GM21526 (cell line): Measurements from ENCODE around the gene DLGAP1.

Source experiments
- ATAC-seq: cut with Tn5 transposase; IDR thresholded peaks from one replicate; pipeline ENCODE4 v1.9.1; 2021; ENCODE audit warnings: moderate library complexity; ENCODE audit not compliant: unreplicated experiment, low FRiP score

The DLGAP1 gene

GRCh38 chr18:3753106-3753505 is 702.0 kb downstream of the DLGAP1 start:
- ATAC-seq: no peak

- ATAC-seq: no peak
These were observed 707.0 kb downstream of the DLGAP1 start for GRCh38 chr18:3748086-3748485.

DNA sequence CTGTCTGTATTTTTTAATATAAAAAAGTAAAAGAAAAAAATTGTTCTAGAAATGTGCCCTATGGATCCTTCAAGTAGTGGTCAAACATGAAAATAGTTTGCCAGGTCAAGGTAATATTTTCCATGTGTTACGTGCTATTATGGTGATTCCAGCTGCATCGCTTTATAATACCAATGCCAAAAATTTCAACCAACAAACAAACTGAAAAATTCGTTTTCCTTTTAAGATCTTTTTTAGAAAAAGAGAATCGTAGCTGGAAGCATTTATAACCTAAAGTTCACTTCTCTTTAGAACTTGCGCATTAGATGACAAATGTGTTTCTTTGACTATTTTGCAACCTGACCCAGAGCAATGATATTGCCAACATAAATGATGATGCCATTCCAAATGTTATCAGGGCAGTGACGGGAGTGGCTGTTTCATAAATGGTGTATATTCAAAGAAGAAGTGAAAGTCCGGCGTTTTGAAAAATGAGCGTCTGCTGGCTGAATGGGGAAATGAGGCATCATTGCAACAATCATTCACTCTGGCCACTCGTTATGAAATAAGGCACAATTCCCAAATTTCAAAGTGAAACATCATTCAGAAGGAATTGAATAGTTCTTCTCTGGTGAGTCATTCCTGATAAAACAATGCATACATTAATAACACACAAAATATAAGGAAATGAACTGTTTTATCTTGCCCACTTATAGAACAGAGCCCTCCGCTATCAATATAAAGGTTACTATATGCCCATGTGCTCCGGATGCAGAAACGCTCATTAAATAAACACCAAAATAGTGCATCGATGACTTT is 707.7 kb downstream of the DLGAP1 start:
- ATAC-seq: no peak

GRCh38 chr18:3742541-3742940 is 712.6 kb downstream of the DLGAP1 start:
- no peak for ATAC-seq

DNA sequence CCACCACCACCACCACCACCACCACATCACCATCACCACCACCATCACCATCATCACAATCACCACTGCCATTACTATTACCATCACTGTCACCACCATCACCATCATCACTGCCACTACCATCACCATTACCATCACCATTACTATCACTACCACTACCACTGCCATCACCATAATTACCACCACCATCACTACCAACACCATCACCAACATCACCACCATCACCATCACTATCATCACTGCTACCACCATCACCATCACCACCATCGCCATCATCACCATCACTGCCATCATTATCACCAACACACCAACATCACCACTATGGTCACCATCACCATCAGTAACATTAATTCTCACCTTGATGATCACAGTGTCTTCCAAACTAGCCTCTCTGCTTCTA is 713.8 kb downstream of the DLGAP1 start:
- no peak for ATAC-seq

DNA sequence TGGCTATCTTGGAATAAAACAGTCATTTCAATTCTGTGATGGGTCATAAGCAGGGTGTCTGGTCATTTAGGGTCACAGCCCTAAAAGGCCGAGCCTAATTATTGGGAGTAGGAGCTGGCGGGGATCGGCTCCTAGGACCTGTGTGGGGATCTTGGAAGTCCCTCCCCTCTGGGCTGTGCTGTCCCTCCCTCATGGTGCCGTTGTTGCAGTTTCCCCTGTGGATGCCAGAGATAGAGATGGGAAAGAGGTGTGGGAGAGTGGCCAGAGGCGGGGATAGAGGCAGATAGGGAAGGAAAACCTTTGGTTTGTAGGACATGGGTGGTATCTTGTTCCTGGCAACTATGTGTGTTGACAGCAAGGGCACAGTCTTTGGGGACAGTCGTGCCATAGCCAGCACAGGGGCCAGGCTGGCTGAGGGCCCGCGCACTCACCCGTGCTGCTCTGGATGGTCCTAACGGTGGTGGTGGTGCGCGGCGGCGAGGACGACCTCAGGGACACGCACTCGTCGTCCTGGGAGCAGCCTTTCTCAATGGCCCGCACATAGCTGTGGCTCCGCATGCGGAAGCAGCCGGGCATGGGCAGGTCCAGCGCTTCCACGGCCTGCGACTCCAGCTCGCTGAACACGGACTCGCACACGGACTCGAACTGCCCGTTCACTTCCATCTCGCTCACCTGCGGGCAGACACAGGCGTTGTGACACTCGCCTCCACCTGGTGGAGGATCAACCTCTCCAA is 726.2 kb downstream of the DLGAP1 start:
- no peak for ATAC-seq

GRCh38 chr18:3727274-3727673 is 727.8 kb downstream of the DLGAP1 start:
- ATAC-seq: no peak

DNA sequence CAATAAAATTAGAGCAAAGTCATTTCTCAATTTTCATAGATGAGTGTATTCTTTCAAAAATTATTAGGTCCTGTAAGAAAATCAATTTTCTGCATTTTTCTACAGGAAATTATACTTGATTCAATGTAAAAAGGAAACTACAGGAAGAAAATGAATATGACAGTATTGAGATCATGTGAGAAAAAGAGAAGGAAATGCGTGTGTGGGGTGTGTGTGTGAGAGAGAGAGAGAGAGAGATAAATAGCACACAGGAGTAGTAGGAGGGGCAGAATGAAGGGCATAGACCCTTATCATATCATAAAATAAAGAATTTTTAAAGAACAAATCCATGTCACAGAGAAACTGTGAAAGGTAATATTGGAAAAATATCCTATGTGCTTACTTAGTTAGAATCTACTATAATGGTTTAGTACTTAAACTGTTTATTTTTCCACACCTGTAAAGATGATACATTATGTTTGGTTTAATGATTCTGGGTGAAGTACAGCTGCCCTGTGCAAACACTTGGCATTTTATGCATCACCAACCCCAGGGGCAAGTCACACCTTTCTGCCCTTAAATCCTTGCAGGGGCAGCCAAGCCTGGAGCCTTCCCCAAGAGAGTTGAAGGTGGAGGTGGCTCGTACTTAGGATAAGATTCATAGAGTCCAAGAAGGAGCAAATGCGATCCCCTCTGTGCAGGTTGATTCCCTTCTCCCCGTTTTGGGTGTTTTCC is 728.7 kb downstream of the DLGAP1 start:
- no peak for ATAC-seq

DNA sequence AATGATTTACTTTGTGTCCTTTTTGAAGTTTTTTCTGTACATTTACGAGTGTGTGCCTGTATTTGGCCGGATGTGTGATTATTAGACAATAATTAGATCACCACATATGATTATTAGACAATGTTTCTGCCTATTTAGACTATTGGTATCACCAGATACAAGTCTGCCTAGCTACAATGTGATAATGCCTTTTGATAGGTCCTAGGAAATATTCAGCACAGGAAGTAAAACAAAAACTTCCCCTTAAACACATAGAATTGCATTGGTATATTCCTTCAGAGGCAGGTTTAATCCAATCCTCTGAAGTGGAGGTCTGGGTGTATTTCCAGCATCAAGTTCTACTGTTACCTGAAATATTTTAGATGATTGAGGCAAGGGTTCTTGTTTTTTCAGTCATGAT is 730.0 kb downstream of the DLGAP1 start:
- ATAC-seq: no peak

DNA sequence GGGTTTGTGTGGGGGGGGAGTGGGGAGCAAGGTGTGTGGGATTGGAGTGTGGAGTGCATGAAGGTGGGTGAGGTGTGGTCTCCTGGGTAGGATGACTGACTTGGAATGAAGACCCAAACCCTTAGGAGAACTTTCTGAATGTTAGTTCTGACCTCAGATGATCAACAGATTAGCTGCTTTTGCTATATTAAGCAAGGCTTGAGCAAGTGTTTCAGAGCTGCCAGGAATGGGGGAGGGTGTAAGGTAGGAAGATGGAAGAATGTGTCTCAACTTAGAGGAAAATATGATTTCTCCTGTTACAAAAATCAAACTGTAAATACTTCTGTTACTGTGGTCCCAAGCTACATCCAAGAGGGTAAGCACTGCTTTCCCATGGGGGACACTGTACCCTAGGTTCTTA is 731.6 kb downstream of the DLGAP1 start:
- ATAC-seq: no peak

- no peak for ATAC-seq
These were observed 732.3 kb downstream of the DLGAP1 start for GRCh38 chr18:3722649-3723433.

DNA sequence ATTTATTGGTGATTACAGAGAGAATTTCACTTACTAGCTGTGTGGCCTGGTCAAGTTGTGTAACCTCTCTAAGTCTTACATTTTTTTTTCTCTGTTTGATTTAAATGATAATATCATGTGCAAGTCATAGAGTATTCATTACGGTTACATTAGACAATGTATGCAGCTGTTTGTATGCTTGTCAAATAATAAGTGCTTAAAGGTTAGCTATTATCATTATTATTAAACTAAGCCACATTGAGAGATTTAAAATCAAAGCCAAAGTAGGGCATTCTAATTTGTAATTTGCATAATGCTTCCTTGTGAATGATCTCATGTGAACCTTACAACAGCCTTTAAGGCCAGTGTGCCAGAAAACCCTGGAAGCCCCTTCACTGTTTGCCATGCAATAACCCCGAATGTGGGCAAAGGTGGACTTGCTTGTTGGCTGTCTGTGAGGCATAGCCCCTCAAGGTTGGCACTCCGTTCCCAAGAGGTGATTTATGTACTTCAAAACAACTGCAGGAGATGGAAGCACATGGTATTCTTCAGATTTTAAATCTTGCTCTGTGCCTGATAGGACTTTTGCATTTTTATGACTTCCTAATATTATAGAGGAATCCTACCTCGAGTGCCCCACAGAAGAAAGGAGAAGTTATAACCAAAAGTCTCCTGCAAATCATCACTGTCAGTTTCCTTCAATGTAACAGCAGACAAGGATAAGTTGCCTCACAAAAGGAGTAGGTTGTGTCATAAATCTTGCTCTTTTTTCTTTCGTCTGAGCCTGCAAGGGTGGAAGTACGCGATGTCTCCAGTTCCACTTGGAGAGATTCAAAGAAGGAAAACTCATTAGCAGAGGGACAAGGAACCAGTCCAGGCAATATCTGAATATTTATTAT is 733.1 kb downstream of the DLGAP1 start:
- no peak for ATAC-seq

DNA sequence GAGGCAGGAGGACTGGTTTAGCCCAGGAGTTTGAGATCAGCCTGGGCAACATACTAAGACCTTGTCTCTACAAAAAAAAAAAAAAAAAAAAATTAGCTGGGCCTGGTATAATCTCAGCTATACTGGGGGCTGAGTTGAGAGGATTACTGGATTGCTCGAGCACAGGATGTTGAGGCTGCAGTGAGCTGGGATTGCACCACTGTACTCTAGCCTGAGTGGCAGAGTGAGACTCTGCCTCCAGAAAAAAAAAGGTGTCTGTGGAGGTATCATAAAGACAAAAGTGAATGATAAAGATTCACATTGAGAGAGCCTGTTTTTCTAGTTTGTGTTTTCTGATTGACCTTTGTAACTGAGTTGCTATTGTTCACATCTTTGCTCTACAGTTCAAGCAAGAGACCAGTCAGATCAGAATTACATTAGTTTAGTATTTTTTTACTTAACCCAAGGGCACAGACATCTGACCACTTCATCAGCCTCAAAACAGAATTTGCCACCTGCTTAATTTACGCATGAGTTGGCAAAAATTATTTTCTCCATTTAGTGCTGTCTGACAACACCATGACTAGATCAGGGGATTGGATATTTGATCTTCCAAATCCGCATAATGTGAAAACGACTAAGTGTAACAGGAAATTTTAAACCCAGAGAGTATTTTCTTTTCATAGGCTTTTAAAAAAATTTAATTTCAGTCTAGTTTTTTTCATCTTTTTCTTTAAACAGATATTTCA is 734.1 kb downstream of the DLGAP1 start:
- ATAC-seq: no peak

DNA sequence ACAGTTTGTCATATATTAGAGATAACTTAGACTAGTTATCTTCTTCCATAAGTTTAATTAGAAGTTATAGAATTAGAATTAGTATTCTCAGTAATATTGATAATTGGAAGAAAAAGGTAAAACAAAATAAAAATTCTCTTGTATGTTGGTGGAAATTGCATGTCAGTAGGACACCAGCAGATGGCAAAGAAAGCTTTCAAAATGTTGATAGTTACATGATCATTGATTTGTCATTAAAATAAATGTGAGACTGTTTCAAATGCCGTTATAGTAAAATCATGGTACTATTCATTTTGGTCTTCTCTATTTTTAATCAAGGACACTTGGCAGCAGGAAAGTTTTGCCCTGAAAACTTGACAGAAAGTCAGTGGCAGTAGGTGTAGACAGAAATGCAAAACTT is 734.9 kb downstream of the DLGAP1 start:
- no peak for ATAC-seq

GRCh38 chr18:3717376-3718025 is 737.6 kb downstream of the DLGAP1 start:
- no peak for ATAC-seq

DNA sequence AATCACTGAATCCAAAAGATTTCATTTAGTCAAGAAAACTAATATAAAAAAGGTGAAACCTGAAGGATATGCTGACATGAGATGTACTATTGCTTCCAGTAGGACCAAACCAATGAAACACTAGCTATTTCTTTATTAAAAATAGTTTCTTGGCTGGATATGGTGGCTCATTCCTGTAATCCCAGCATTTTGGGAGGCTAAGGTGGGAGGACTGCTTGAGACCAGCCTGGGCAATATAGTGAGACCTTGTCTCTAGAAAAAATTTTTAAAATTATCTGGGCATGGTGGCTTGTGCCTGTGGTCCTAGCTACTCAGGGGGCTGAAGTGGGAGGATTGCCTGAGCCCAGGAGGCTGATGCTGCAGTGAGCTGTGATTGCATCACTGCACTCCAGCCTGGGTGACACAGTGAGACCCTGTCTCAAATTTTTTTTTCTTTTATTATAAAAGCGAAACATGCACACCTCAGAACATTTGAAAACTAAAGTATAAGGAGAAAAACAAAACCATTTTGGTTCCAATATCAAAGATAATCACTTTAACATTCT is 738.9 kb downstream of the DLGAP1 start:
- ATAC-seq: no peak

- ATAC-seq: no peak
These were observed 739.7 kb downstream of the DLGAP1 start for GRCh38 chr18:3715231-3716080.
